ENCODE results near the gene PLA2G4D. TPM values are rescaled to one million over a fixed set of nuclear protein-coding genes. Genes with fewer than 3 reads are reported as not detected.

Gene PLA2G4D
- total RNA-seq, 1 experiment from 2014 or later: not detected

DNA sequence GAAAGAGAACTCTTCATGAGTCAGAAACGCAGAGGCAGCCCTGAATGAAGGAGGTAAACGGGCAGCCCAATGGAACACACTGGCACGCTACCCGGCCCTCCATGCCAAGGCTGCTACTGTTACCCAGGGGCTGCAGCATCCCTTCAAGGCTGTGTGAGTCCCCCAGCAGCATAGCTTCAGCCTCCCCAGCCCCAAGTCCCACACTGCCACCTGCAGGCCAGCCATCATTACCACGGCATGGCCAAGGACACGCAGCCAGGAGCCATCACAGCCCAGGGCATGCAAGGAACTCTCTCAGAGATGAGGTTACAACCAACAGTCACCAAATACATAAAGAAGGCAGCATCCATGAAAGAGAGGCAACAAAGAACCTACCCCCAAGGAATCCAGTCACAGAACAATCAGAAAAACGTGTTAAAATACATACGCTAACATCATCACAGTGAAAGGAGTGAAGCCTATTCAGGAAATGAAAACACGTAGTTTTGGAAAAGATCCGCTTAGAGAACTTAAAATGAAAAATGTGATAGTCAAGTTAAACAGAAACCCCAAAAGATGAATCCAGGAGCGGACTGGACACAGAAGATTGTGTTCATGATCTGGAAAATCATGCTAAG is 39.6 kb upstream of the PLA2G4D start:
- Histone ChIP-seq H3K4me1 (ENCODE audit: insufficient read depth, low read length, poor library complexity, severe bottlenecking) (peaks cover 18% of the 10 kb centered on the region), H3K4me3 (ENCODE audit: low read depth, low read length, poor library complexity, severe bottlenecking) (no peak overlapping the region), H3K36me3 (ENCODE audit: insufficient read depth, low read length, poor library complexity, severe bottlenecking) (no peaks in the 10 kb centered on the region), H3K27ac (ENCODE audit: low read depth, low read length, poor library complexity, severe bottlenecking) (no peak overlapping the region), H3K27me3 (replicated peaks; ENCODE audit: insufficient read depth, low read depth, low read length, poor library complexity) (no peaks in the 10 kb centered on the region), H3K9me3 (ENCODE audit: low read depth, low read length, poor library complexity, severe bottlenecking) (no peaks in the 10 kb centered on the region)
- POLR2A ChIA-PET (ENCODE audit: low non-redundant PET): interaction anchor here (0.6 kb wide), 1 partner anchor 37 kb away, joined by 3 read pairs; no protein-coding TSS in a partner anchor
- CTCF ChIA-PET: interaction anchor here (0.6 to 1.4 kb wide), 3 partner anchors 15 to 144 kb away, joined by 3 to 4 read pairs (median 3); no protein-coding TSS in a partner anchor
- BruUV-seq (replicated peaks): no TSS peak
- intact Hi-C loops (cut with micrococcal nuclease; ENCODE audit: unreplicated experiment): loop anchor here (5.0 kb wide), 2 partner anchors 52 to 147 kb away; no protein-coding TSS in a partner anchor
- TF ChIP-seq CTCF (conservative IDR thresholded peaks at IDR 0.05; ENCODE audit: low read depth, low read length) (peak; percentile 87), EZH2 (IDR thresholded peaks at IDR 0.05; ENCODE audit: borderline replicate concordance, low read depth, low read length, poor library complexity, severe bottlenecking) (no peak)
- peak; percentile 65 for DNase-seq (ENCODE audit: low spot score)

DNA sequence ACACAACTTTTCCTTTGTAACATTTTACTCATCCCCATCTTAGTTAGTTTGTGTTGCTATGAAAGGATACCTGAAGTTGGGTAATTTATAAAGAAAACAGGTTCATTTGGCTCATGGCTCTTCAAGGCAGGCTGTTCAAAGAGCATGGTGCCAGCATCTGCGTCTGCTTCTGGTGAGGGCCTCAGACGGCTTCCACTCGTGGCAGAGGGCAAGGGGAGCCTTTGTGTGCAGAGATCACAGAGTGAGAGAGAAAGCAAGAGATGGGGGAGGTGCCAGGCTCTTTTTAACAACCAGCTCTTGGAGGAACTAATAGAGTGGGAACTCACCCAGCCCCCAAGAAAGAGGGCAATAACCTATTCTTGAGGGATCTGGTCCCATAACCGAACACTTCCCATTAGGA is 39.0 kb upstream of the PLA2G4D start:
- DNase-seq (ENCODE audit: low spot score): no peak
- peaks cover 18% of the 10 kb centered on the region for H3K4me1 ChIP-seq (ENCODE audit: insufficient read depth, low read length, poor library complexity, severe bottlenecking)
- no peaks in the 10 kb centered on the region for H3K27me3 ChIP-seq (replicated peaks; ENCODE audit: insufficient read depth, low read depth, low read length, poor library complexity)
- no peak overlapping the region for H3K27ac ChIP-seq (ENCODE audit: low read depth, low read length, poor library complexity, severe bottlenecking)
- BruUV-seq (replicated peaks): no TSS peak
- no peaks in the 10 kb centered on the region for H3K9me3 ChIP-seq (ENCODE audit: low read depth, low read length, poor library complexity, severe bottlenecking)
- POLR2A ChIA-PET (ENCODE audit: low non-redundant PET): no interaction called here
- TF ChIP-seq EZH2 (IDR thresholded peaks at IDR 0.05; ENCODE audit: borderline replicate concordance, low read depth, low read length, poor library complexity, severe bottlenecking) (no peak), CTCF (conservative IDR thresholded peaks at IDR 0.05; ENCODE audit: low read depth, low read length) (no peak)
- CTCF ChIA-PET: interaction anchor here (0.6 to 1.4 kb wide), 3 partner anchors 14 to 144 kb away, joined by 3 to 4 read pairs (median 3); no protein-coding TSS in a partner anchor
- H3K36me3 ChIP-seq (ENCODE audit: insufficient read depth, low read length, poor library complexity, severe bottlenecking): no peaks in the 10 kb centered on the region
- intact Hi-C loops (cut with micrococcal nuclease; ENCODE audit: unreplicated experiment): loop anchor here (5.0 kb wide), 2 partner anchors 51 to 146 kb away; no protein-coding TSS in a partner anchor
- no peak overlapping the region for H3K4me3 ChIP-seq (ENCODE audit: low read depth, low read length, poor library complexity, severe bottlenecking)

- no peak overlapping the region for H3K4me3 ChIP-seq (ENCODE audit: low read depth, low read length, poor library complexity, severe bottlenecking)
- peaks cover 18% of the 10 kb centered on the region for H3K4me1 ChIP-seq (ENCODE audit: insufficient read depth, low read length, poor library complexity, severe bottlenecking)
- no peak for TF ChIP-seq CTCF (conservative IDR thresholded peaks at IDR 0.05; ENCODE audit: low read depth, low read length)
- TF ChIP-seq EZH2 (IDR thresholded peaks at IDR 0.05; ENCODE audit: borderline replicate concordance, low read depth, low read length, poor library complexity, severe bottlenecking): no peak
- H3K9me3 ChIP-seq (ENCODE audit: low read depth, low read length, poor library complexity, severe bottlenecking): no peaks in the 10 kb centered on the region
- no peaks in the 10 kb centered on the region for H3K27me3 ChIP-seq (replicated peaks; ENCODE audit: insufficient read depth, low read depth, low read length, poor library complexity)
- peak; percentile 71 for DNase-seq (ENCODE audit: low spot score)
- ChIA-PET POLR2A (ENCODE audit: low non-redundant PET) (no interaction called here), CTCF (interaction anchor here (1.2 kb wide), 1 partner anchor 64 kb away, joined by 3 read pairs; no protein-coding TSS in a partner anchor)
- intact Hi-C loops (cut with micrococcal nuclease; ENCODE audit: unreplicated experiment): loop anchor here (5.0 kb wide), 2 partner anchors 50 to 145 kb away; no protein-coding TSS in a partner anchor
- no peak overlapping the region for H3K27ac ChIP-seq (ENCODE audit: low read depth, low read length, poor library complexity, severe bottlenecking)
- no peaks in the 10 kb centered on the region for H3K36me3 ChIP-seq (ENCODE audit: insufficient read depth, low read length, poor library complexity, severe bottlenecking)
- BruUV-seq (replicated peaks): no TSS peak
Measured at GRCh38 chr15:42131826-42132806, 37.8 kb upstream of the PLA2G4D start.

Measured in A673 (cell line).